GM18502 (cell line): ENCODE measurements around the gene C4orf36.

Source experiments
- ATAC-seq: cut with Tn5 transposase; IDR thresholded peaks from one replicate; pipeline ENCODE4 v1.9.1; 2021; ENCODE audit warnings: mild to moderate bottlenecking; ENCODE audit not compliant: unreplicated experiment, poor library complexity

Gene C4orf36

DNA sequence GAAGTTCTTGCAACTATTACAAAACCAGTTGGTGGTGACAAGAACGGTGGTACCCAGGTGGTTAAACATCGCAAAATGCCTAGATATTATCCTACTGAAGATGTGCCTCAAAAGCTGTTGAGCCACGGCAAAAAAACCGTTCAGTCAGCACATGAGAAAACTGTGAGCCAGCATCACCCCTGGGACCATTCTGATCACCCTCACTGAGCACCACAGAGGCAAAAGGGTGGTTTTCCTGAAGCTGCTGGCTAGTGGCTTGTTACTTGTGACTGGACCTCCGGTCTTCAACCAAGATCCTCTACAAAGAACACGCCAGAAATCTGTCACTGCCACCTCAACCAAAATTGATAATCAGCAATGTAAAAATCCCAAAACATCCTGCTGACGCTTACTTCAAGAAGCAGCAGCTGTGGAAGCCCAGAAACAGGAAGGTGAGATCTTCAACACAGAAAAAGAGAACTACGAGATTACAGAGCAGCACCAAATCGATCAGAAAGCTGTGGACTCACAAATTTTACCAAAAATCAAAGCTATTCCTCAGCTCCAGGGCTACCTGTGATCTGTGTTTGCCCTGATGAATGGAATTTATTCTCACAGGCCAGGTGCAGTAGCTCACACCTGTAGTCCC lies 21.7 kb downstream of the C4orf36 start:
- ATAC-seq, result no peak

DNA sequence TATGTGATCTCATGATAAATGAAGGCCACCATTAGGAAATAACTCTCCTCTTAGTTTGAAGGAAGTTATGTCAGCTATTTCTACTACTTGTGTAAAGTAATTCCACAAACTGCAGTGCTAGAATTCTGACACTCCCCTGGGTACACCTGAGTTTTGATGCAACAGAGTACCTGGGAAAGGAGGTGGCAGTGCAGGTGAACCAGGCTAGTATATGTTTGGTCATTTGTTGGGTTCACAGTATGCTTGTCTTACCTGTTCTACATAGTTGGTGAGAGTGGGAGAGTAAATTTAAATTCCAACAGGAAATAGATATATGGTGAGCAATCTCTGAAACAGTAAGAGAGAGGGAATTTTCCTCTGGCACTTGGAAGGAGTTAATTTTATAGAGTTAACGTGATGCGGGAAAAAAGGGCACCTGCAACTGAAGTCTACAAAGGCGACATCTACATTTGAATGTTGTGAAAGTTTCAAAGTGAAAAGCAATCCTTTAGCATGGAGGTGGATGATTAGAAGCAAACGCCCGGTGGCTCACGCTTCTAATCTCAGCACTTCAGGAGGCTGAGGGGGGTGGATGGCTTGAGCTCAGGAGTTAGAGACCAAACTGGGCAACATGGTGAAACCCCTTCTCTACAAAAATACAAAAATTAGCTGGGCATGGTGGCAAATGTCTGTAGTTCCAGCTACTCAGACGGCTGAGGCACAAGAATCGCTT lies 34.7 kb downstream of the C4orf36 start:
- ATAC-seq, result no peak

GRCh38 chr4:86856896-86857295 lies 35.3 kb downstream of the C4orf36 start:
- ATAC-seq, result no peak

DNA sequence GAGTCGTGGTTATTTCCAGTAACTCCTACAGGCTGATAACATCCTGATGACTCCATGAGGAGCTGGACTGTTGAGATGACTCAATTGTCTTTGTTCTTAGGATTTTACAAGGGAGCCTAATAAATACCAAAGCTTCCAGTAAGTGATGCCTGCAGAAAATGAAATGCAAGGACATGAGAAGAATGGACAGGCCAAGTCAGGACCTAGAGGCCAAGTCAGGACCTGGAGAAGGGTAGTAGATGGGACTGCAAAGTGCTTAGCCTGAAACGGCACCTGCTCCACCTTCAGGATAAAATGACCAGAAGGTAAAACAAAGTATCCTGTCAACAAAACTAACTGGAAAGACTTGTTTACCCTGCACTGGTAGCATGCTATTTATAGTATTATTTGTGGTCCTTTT lies 36.6 kb downstream of the C4orf36 start:
- ATAC-seq, result no peak

- ATAC-seq, result no peak
These were observed 39.0 kb downstream of the C4orf36 start for GRCh38 chr4:86853209-86853608.

DNA sequence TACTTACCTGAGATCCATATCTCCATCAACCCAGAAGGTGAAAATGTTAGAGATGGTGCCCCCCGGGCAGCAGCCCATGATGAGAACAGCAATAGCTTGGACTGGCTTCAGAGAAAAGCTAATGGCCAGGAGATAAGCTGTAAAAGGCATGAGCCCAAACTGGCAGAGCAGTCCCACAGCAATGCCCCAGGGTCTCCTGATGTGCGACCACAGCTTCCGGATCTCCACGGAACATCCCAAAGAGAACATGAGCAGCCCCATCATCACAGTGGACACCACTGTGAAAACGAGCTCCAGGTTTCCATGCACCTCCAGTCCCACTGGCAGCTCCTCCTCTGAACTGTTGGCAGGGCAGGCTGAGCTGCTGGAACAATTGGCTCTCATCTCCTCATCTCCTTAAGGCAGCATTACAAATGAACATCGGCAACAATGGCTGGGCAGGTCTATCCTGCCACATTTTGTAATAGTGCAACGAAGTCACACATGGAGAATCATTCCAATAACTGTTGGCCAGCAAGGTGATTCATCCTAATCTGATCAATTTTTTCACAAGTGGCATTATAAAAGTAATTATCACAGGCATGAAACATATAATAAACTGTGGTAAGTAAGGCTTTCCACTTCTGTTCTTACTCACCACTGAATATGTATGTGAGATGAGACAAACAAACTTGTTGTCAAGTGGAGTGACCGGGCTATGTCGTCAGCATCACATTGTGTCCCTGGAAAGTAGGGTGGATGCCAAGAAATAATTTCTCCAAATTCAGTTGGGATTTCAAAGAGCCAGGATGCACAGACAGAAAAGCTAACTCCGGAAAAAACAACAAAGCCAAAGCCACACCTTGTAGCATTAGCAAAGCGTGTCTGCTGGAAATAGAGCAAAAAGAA lies 43.2 kb downstream of the C4orf36 start, which contains the start of gene SLC10A6:
SLC10A6 (minus strand) TSS at position 653 of the 888 bp plus-strand sequence; CDS start at position 384, 269 bp downstream.
- ATAC-seq, result no peak

DNA sequence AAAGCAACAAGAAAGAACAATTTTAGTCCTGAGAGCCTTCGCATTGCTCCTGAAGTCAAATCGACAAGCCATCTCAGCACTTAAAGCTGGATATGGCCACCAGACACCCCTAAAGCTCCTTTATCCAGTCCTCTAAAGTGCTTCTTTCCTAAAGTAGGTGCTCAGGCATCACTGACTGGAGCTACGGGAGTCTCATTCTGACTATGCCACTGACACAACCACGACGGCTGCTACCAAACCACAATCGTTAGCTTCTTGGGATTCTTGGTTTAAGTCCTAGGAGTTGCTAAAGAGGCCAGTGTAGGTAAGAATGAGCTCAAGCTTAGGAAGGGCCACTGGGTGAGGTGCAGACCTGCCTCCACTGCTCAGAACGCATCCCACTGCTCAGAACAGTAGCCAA lies 44.1 kb downstream of the C4orf36 start:
- no peak for ATAC-seq

GRCh38 chr4:86847571-86847970 lies 44.7 kb downstream of the C4orf36 start:
- no peak for ATAC-seq

- ATAC-seq, result no peak
These were observed 45.3 kb downstream of the C4orf36 start for GRCh38 chr4:86846921-86847320.

GRCh38 chr4:86845593-86845992 lies 46.6 kb downstream of the C4orf36 start:
- ATAC-seq, result no peak

DNA sequence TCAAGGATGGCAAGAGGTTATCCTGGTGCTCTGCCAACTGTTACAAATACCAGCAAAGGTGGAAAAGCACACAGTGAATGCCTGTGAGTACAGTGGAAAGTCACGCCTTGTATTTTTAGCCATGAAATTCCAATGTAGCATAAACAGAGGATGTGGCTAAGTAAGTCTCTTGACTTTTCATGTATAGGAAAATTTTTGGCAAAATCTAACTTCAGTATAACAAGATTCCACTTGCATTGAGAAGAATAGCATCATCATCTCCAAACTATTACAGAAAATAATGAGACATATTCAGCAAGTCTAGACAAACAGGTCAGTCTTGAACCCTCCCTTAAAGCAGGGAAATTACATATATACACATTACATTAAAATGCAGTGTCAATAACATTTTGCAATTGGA lies 50.9 kb downstream of the C4orf36 start:
- ATAC-seq, result no peak

GRCh38 chr4:86840858-86841257 lies 51.4 kb downstream of the C4orf36 start:
- no peak for ATAC-seq

- ATAC-seq, result no peak
These were observed 54.3 kb downstream of the C4orf36 start for GRCh38 chr4:86837691-86838503.

DNA sequence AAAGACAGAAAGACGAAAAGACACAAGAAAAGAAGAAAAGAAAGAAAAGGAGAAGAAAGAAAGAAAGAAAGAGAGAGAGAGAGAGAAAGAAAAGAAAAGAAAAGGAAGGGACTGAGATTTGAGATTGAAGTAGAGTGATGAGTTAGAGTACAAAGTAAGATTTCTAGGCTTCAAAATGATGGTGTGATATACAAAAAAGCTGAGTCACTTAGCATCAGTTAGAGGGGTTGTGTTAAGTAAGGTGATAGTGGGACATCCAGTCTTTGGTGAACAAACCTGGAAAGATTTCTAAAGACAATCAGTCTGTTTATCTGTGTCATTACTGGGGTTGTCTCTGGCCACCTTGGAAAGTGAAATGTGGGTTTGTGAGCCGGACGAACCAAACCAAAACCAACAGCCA lies 56.5 kb downstream of the C4orf36 start:
- no peak for ATAC-seq

GRCh38 chr4:86834901-86835300 lies 57.3 kb downstream of the C4orf36 start:
- ATAC-seq, result no peak

DNA sequence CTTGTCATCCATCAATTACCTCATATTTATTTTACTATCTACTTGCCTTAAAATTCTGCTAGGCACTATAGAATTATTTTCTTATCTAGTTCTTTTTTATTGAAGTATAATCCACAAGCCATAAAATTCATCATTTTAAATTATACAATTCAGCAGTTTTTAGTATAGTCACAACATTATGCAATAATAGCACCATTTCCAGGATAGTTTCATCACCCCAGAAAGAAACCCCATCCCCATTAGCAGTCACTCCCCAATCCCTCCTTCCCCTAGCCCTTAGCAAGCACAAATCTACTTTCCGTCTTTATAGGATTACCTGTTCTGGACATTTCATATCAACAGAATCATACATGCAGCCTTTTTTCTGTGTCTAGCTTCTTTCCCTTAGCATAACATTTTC lies 58.6 kb downstream of the C4orf36 start:
- no peak for ATAC-seq

GRCh38 chr4:86831262-86832130 lies 60.7 kb downstream of the C4orf36 start:
- ATAC-seq, result no peak
